HL-60/S4 treated with phorbol 12-myristate 13-acetate at 8.2 ng/mL for 4 days and 3 days (cell line): ENCODE data around the gene DMRT2.

ENCODE experiments used
- in situ Hi-C: fragments of 300-500 bp; cut with MboI; formaldehyde crosslinking; loops from 2 replicates; pipeline ENCODE4 v1.15.0; 2022; ENCODE audit warnings: low sequenced_read_pairs

DMRT2 gene

GRCh38 chr9:1086517-1086916 is 36.4 kb downstream of the DMRT2 start:
- in situ Hi-C loops, result no loop called here

GRCh38 chr9:1087120-1087881 is 37.1 kb downstream of the DMRT2 start:
- in situ Hi-C loops, result no loop called here

DNA sequence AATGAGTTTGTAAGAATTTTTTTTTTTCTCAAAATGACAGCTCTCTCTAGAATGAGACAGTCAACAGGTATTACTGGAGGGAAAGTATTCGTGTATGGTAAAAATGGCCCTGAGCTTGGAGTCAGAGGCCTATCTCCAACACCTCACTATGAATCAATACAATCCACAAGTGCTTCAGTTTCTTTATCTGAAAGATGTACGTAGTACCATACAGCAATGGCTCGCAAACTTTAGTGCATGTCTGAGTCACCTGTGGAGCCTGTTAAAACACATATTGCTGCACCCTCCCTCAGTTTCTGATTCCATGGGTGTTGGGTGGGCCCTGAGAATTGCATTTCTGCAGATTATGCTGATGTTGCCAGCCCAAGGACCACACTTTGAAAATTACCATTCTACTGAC is 44.6 kb downstream of the DMRT2 start:
- in situ Hi-C loops, result no loop called here

- in situ Hi-C loops, result no loop called here
Measured at GRCh38 chr9:1096155-1096964, 46.2 kb downstream of the DMRT2 start.

DNA sequence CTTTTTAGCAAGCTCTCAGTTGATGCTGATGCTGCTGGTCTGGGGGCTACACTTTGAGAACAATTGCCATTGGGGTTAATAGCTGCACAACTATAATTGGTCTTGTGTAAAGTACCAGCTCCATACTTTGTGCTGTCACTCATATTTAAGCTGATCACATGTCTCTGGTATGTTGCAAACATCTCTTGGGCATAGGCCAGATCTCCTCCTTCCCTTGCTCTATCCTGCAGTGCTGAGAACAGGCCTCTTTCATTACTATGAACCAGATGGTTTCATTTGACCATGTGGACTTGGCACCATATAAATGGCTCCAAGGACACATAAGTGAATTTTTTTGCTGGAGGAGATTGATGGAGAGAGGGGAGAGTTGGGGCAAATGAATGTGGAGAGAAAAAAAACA is 48.4 kb downstream of the DMRT2 start:
- in situ Hi-C loops, result no loop called here

DNA sequence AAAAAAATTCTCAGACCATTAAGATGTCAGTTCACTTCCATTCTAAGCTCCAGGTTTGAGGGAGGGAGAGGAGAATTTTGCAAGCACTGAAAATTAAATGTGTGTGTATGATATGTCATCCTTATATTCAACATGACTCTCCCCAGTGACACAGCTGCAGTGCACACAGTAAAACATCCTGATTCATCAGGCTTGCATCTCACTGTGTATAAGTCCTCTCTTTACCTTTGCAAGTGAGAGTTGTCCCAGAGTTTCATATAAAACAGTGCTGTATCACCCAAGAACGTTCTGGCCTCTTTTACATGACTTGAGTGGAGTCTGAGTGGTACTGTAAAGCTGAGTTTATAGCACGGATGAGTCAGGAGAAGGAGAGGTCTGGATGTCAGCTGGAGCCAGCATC is 50.0 kb downstream of the DMRT2 start:
- in situ Hi-C loops, result no loop called here

GRCh38 chr9:1100945-1101344 is 50.8 kb downstream of the DMRT2 start:
- in situ Hi-C loops, result no loop called here

DNA sequence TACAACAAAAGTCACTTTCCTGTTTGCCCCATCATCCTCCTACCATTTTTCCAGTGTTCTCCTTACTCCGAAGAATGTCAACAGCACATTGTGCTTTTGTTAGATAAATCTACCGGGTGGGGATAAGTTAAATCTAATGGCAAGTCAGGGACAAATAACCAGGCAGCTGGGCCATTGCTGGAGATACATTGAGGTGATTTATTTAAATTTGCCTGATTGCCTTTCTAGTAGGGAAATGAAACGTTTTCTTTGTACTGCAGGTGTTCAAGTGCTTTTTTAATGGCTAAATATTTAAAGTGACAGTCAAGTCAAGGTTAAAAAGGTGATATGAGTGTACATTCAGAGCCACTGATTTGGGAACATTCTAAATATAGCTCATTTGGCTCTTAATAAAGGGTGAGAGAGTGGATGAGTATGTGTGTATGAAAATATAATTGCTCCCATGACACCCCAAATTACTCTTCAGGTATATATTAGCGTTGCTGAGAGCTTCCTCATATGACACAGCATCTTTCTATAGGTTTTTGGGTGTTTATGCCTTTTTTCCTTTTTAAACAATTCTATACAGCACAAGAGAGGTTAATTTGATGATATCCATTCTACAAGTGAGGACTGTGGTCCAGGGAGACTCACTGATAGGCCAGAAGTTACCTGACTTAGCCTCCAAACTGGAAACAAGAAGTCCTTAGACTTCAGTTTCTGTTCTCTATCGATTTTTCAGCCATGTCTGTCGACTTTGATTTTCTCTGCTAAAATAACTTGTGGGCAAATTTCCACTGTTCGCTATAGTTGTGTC is 51.9 kb downstream of the DMRT2 start:
- in situ Hi-C loops, result no loop called here

GRCh38 chr9:1102642-1102970 is 52.4 kb downstream of the DMRT2 start:
- in situ Hi-C loops, result no loop called here
